ENCODE measurements around the gene SLC44A1.

SLC44A1 gene

DNA sequence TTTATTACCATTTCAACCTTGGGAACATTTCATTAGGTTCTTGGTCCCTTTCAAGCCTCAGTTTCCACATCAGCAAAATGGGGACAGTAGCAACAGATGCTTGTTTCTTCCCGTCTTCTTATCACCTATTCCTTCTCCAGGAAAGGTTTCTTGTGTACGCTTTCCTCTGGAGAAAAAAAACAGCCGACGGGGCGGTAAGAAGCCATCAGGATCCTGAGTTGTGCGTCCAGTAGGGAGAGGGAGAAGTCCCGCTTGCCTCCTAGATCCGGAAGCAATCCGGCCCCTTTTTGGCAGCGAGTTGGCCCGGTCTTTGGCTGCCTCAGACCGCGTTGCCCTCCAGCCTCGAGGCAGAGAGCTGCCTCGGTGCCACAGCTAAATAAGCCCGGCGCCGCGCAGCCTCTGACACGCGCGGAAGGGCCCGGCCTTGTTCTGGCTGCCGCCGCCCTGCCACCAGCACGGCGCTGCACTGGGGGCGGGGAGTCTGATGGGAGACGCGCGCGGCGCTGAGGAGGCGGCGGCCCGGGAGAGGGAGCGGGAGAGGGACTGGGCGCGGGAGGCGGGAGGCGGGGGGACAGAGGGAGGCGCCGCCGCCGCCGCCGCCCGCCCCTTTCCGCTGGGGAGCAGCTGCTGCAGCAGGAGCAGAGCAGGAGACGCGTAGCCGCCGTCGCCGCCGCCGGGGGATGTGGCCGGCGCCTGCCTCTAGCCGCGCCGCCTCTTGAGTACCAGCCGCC, at the start of gene SLC44A1:
TSS of gene SLC44A1 (plus strand) at position 649 of the 731 bp plus-strand sequence. CDS start 218 bp downstream, outside the sequence.
- DNase-seq = peak; percentile 83

DNA sequence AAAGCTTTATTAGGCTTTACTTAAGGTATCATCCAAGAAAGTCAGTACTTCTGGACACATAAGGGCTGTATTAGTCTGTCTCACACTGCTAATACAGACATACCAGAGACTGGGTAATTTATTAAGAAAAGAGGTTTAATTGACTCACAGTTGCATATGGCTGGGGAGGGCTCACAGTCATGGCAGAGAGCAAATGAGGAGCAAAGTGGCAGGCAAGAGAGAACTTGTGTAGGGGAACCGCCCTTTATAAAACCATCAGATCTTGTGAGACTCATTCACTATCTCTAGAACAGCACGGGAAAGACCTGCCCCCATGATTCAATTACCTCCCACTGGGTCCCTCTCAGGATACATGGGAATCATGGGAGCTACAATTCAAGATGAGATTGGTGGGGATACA, 49.2 kb upstream of the SLC44A1 start:
- no peak for DNase-seq

DNA sequence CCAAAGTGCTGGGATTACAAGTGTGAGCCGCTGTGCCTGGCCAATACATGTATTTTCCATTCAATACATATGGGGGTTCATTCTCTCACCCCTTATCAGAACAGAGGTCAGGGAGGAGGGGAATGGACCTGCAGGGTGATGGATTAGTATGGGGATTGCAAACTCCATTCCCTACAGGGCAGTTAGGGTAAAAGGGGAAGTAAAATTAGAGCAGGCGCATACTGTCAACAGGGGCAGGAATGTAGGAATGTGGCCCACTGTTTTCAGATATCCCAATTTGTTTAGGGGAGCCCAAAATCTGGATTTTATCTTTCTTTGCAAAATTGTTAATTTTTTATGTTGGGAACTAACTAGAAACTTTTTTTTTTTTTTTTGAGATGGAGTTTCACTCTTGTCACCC, 46.4 kb upstream of the SLC44A1 start:
- no peak for DNase-seq

DNA sequence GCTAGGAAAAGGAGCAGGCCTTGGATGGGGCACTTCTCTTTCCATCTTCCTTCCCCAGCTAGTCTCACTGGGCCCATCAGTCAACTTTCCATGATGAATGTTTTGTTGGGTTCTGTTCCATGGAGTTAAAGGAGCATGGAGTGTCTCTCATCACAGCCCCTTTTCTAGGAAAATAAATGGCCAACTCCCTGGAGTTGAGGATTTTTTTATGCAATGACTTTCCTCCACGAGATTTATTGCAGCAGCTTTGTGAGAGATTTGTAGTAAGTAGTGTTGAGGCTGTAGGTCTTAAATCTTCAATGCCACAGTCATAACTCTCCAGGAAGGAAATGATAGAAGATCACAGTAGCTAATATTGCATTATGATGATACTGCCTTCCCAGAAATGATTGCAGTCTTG, 45.6 kb upstream of the SLC44A1 start:
- DNase-seq = no peak

DNA sequence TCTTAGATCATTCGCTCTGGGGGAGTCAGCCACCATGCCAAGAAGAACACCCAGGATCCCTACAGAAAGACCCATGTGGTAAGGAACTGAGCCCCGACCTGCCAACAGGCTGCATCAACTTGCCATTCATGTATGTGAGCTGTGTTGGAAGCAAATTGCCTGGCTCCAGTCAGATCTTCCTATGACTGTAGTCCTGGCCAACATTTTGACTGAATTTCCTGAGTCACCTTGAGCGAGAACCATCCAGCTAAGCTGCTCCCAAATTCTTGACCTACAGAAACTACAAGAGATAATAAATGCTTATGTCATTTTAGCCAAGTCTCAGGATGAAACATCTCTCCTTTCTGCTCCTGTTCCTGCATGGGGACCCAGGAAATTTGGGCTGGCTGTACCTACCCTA, 40.0 kb upstream of the SLC44A1 start:
- no peak for DNase-seq

DNA sequence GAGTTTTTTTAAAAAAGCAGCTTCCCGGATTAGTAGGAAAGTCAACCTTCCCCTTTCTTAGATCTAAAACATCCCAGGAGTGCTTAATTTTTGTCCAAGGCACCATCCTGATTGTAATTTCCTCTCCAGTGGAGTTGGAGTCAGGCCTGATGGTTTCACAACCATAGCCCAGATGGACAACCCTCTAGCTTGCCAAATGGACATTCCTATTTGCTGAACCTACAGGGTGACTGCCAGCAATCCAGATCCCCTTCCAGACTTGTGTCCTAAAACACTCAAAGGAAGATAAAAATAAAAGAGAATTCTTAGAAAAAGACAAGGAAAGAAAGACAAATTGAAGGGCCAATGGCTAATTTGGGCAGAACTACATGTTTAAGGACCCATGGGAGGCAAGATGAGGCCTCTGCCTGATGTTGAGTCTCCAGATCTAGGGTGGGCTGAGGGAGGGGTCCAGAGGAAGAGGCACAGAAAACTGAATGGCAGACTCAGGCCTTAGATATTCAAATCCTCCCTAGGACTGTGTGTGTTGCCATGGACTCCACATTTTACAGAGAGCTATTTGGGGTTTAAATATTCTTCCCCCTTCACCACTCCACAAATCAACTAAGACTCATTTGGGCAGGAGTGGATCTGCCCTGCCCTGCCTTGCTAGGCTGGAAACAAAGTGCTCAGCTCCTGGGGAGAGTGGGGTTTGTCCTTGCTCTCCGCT, 38.5 kb upstream of the SLC44A1 start:
- DNase-seq = no peak

DNA sequence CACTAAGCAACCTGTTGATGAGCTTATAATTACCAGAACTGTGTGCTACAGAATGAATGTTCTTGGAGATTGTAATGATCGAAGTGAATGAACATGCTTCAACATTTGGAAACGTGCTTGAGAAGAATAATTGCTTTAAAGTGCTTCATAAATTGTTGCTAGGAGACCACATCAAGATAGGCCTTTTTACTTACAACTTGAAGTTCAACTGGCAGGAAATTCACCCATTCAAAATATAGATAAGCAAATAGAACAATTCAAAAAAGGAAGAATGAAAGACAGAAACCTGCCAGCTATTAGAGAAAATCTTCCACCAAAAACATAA, 38.0 kb upstream of the SLC44A1 start:
- DNase-seq = peak; percentile 38

DNA sequence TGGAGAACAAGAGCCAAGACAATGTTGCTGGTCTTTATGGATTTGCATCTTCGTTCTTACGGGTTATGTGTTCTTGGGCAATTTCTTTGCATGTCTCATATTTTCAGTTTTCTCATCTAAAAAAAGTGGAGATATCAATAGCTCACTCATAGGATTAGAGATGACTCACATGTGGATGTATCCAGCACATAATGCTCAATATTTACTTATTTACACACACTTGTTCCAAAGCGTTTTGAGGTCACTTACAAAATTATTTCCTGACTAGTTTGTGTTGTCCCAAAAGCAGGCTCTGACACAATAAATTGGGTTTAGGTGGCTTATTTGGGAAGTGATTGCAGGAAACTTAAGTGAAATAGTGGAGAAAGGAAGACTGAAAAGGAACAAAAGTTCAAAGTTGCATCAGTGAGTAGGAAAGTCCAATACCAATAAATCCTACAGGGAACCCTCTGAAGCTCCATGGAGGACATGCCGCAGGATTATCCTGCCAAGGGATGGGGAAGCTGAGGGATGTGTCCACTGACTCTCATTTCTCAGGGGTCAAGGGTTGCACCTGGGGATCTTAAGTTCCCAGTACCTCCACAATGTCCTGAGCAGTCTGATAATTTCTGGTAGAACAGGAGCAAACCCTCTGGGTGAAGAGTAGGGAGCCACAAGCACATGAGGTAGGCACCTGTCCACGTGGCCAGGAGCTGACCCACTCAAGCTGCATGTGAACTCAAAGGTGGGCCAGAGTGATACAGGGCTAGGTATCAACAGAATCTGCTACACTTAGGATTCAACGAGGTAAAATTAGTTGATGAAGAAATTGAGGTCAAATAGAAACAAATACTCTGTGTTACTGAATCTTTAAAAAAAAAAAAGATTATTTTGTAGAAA, 37.4 kb upstream of the SLC44A1 start:
- DNase-seq = no peak

DNA sequence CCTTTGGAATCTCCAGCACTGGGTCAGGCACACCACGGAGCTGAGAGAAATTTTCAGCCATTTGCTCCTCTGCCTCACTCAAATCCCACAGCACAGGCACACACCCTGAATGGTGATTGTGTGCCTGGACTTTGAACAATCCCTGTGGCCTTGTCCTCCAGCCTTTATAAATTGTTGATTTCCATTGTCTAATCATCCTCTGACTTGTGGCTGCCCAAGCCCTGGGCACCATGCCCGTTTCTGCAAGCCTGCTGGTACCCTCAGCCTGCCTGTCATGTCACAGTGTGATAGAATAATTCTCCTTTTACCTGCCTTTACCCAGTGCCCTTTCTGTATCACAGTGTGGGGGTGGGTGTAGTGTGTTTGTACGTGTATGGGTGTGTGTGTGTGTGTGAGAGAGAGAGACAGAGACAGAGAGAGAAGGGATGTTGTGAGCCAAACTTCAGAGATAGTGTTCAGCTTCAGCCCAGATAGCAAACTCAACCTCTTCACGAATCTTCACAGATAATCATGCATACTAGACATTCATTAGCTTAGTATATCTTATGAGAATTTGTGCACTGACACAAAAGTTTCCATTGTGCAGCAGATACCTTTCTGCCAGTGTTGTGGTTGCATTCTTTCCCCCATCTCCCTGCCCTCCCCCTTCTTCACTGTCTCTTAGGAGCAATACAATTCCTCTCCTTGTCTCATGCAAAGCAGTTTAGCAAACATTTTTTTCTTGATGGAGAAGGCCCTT, 27.8 kb upstream of the SLC44A1 start:
- DNase-seq = no peak

DNA sequence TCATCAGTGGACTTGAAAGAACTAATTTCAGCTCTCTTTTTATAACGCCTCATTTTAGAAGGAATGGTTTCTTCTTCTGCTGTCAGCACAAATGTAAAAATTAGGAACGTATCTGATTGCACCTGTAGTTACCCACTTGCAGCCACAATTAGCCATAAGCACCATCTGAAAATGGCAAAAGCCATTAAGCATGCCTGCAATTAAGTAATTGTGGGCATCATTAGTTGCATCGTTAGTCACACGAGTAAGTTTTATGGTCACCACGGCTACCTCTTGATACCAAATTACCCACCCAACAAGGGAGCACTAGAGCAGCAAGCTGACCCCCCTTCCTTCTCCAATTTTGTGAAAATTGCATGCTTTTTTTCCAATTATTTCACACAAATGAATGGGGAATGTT, 25.8 kb upstream of the SLC44A1 start:
- DNase-seq = no peak

DNA sequence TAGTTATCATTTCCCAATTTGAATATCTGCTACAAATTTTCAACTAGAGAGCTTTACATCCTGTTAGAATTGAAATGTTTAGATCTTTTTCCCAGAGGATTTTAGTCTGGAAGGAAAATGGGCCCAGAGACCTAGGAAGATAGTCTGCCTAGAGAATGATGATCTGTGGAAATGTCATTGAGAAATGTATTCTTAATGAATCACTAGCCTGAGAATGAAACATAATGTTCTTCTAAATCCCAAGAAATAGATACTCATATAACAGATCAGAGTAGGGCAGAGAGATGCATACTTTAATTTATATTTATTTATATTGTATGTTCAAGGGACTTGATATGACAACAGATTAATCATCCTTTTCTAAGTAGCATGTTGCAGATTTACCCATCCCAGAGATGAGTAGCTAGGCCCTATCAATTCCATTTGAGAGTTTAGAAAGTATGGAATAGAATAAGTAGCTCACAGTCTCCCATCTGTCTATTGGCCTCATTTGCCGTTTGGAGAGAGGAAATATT, 25.1 kb upstream of the SLC44A1 start:
- no peak for DNase-seq

DNA sequence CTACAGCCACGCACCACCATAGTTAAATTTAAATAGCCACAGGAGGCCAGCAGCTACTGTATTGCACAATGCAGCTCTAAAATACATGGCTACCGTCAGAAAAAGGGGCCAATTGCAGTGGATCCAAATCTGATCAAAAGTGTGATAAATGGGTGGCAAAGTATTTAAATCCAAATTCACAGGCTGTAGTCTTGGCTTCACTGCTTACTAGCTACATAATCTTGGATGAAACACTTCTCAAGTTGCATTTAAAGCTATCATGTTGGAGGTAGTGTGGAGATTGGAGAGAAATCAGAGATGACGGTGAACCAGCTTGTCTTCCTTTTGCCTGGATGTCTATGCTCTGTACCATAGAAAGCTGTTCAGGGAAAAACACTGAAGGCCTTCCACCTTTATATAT, 24.0 kb upstream of the SLC44A1 start:
- no peak for DNase-seq

DNA sequence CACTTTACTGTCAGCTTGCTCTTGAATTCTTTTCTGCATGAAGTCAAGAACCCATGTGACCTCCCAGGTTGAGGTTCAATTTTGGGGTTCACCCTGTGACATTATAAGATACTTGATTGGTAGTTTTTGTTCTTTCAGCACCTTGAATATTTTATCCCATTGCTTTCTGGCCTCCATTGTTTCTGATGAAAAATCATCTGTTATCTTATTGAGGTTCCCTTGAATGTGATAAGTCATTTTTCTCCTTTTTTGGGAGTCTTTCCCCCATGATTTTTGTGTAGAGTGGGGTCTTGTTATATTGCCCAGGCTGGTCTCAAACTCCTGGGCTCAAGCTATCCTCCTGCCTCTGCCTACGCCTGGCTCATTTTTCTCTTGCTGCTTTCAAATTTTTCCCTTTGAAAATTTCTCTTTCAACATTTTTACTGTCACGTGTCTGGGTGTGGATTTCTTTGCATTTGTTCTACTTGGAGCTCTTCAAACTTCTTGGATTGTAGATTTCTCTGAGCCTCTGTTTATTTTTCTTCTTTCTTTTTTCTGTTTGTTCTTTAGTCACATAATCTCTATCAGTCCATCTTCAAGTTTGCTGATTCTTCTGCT, 20.8 kb upstream of the SLC44A1 start:
- DNase-seq = no peak

DNA sequence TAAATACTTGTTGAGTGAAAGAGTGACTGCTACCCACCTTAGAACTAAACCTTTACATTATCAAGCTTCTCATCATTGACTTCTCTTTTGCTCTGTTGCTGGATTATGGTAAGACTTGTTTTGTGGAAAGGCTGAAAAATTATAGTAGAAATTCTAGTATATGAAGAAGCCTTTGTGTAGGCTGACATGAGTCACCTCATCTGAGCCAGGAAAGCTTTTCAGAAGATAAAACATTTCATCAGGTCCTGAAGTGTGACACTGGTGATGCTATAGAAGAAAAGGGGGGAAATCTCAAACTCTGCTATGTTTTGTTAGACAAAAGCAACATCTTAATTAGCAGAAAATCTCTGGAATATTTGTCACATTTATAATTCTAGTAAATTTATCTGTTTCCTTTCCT, 18.4 kb upstream of the SLC44A1 start:
- no peak for DNase-seq

DNA sequence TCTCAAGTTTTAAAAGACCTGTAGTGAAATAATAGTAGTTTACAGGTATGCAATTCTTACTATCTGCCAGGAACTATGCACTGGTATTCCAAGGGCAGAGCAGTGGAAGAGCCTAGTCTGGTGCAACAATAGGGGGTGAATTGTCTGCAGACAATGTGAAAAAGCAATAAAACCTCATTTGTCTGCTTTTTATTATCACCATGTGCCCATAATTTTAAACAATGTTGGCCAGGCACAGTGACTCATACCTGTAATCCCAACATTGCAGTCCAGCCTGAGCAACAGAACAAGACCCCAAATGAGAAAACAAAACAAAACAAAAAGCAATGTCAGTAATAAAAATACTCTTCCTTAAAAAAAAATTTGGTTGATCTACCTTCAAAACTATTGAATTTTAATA, 12.2 kb upstream of the SLC44A1 start:
- DNase-seq = no peak

DNA sequence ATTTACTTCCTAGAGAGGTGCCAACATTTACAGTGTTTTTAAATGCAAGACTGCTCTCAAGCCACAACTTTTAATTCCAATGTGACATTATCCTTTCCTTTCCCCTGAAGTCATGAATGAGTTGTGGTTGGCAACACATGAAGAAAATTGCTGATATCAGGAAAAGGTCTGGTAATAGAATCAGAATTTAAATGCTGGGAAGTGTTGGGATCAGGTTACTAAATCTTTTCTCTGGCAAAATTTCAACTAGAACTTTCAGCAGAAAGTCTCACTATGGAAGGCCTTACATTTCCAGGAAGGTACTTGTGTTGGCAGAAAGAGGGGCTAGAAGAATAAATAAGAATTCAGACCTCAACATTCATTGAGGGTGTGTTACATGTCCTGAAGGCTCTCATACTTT, 10.6 kb upstream of the SLC44A1 start:
- DNase-seq = no peak

DNA sequence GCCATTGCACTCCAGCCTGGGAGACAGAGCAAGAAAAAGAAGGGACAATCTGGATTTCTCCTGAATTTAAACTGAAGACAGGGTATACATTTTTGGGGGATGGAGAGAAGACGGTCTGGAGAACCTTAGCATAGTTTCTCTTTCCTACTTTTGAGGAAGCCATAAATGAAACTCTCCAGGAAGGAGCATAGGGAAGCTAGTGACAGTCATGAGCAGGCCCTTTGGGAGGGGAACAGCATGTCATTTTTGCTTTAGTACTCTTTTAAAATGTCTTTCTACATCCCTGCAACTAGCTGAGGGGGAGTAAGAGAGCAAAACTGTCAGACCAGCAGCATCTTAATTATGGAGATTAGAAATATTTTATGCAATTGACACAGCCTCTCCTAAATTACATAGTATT, 8.2 kb upstream of the SLC44A1 start:
- no peak for DNase-seq

DNA sequence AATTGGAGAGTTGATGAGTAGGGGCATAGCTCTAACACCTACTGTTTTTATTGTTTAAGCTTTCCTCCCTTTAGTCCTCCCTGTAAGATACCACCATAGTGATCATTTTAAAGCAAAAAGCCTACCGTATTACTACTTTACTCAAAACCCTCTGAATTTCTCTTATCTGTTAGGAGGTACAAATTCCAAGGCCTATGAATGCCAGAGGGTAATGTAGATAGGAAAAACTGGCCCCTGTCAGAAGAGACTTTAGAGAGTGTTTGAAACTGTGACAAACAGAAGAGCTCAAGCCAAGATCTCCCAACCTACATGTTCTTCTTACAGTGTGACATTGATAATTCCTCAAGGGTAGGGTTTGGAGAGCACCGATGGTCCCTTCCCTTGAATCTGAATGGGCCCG, 7.2 kb upstream of the SLC44A1 start:
- no peak for DNase-seq

DNA sequence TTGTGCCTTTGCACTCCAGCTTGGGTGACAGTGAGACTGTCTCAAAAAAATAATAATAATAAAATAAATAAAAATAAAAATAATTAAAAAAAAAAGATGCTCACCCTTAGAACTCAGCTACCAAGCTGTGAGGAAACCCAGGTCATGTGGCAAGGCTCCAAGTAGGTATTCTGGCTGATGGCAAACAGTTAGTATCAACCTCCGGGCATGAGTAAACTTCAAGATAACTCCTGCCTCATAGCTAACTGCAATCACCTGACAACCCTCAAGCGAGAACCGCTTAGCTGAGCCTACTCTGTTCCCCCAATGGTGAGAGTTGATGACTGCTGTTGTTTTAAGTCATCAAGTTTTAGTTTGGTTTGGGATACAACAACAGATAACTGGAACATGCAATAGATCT, 6.1 kb upstream of the SLC44A1 start:
- no peak for DNase-seq

DNA sequence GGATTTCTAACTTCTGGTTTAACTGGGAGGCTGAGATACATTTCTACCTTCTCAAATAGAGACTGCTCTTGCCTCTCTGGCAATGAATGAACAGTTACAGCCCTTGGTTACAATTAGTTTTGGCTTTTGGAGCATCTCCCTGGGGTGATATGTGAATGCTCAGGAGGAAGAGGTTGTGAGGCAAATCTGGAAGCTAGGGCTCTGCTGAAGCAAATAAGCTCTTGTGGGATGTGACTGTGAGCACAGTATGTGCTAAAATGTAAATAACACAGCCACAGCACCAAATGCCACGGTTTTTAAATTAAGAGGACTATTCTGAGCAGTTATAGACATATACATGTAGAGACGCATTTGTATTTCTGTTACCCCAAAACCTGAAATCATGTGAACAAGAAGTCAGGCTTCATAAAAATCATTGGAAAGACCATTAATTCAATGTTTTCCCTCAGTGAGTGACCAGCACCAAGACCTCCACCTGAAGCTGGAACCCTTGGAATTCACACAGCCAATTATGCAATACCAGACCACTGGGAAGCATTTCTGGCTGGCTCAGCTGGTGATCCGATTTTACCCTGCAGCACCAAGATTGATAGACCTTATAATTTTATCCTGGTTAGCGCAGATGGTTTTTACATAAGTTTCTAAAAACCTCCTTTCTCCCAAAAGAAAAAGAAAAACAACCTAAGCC, 3.0 kb upstream of the SLC44A1 start:
- DNase-seq = no peak

DNA sequence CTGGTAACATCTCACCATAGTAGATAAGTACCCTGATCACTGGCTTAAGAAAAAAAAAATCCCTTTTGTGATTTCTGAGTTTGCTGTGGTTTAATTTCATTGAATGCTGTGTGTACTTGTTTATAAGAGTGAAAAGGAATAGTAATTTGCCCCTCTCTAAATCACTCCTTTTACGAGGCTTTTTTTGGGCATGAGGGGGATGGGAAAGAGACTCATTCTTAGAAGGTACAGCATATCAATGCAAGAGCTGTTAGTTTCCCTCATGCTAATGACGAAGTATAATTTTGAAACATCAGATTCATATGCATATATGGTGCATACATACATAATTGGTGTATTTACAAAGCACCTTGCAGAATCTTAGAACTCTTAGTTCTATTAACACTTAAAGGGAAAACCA, 2.4 kb upstream of the SLC44A1 start:
- no peak for DNase-seq

DNA sequence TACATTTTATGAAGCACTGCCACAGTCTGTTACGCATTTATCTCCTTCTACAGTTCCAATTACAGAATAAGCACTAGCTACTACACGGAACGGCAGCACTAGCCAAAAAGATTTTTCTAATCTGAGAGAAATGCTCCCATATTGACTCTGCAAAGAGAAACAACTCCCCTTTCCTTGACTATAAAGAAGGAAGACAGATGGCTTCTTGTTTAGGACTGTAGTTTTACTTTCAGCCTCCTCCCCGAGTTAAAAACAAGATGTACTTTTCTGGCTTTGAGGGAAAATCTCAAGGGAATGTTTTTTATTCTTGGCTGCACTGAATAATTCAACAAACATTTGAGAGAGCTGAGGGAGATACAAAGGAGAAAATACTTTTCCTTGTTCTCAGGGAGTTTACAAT, 1.9 kb upstream of the SLC44A1 start:
- DNase-seq = no peak
